NCI-H1092 treated with DMSO at 0.1 percent for 48 hours (cell line): ENCODE measurements around the gene NR1H3.
A peak's percentile ranks its signal among the peaks of the same experiment; 100 is the strongest.

Source experiments
- DNase-seq: peaks from one replicate; lab custom pipeline; 2025; lab: John Stamatoyannopoulos, UW

Gene NR1H3

GRCh38 chr11:47269829-47270305, 12.1 kb downstream of the NR1H3 start, which contains the start of gene MADD:
Gene MADD (plus strand): TSS chr11:47270133.
- peak; percentile 97 for DNase-seq

- DNase-seq, result peak; percentile 46
These were observed 12.8 kb downstream of the NR1H3 start for GRCh38 chr11:47270331-47271271.

- no peak for DNase-seq
These were observed 13.5 kb downstream of the NR1H3 start for GRCh38 chr11:47271328-47271727.

GRCh38 chr11:47271961-47272661, 14.3 kb downstream of the NR1H3 start:
- DNase-seq, result peak; percentile 22

- DNase-seq, result no peak
These were observed 14.9 kb downstream of the NR1H3 start for GRCh38 chr11:47272706-47273105.

- no peak for DNase-seq
These were observed 16.9 kb downstream of the NR1H3 start for GRCh38 chr11:47274495-47275235.

GRCh38 chr11:47276923-47277322, 19.1 kb downstream of the NR1H3 start:
- no peak for DNase-seq

GRCh38 chr11:47278058-47278457, 20.3 kb downstream of the NR1H3 start:
- DNase-seq, result no peak

GRCh38 chr11:47278769-47279168, 21.0 kb downstream of the NR1H3 start:
- no peak for DNase-seq

- no peak for DNase-seq
These were observed 22.3 kb downstream of the NR1H3 start for GRCh38 chr11:47280099-47280498.

GRCh38 chr11:47280860-47281259, 23.1 kb downstream of the NR1H3 start:
- DNase-seq, result no peak

GRCh38 chr11:47282462-47282861, 24.7 kb downstream of the NR1H3 start:
- DNase-seq, result no peak

GRCh38 chr11:47284151-47284550, 26.4 kb downstream of the NR1H3 start:
- no peak for DNase-seq

GRCh38 chr11:47285969-47286770, 28.4 kb downstream of the NR1H3 start:
- DNase-seq, result no peak

- no peak for DNase-seq
These were observed 30.3 kb downstream of the NR1H3 start for GRCh38 chr11:47288066-47288465.

GRCh38 chr11:47289856-47290255, 32.1 kb downstream of the NR1H3 start:
- DNase-seq, result no peak

GRCh38 chr11:47295385-47295784, 37.6 kb downstream of the NR1H3 start:
- no peak for DNase-seq

- peak; percentile 56 for DNase-seq
These were observed 38.2 kb downstream of the NR1H3 start for GRCh38 chr11:47296045-47296444.

GRCh38 chr11:47299078-47299477, 41.3 kb downstream of the NR1H3 start:
- no peak for DNase-seq

- DNase-seq, result no peak
These were observed 45.1 kb downstream of the NR1H3 start for GRCh38 chr11:47302853-47303252.

- DNase-seq, result no peak
These were observed 48.1 kb downstream of the NR1H3 start for GRCh38 chr11:47305734-47306483.
